ENCODE measurements around the gene SH3BP4.

DNA sequence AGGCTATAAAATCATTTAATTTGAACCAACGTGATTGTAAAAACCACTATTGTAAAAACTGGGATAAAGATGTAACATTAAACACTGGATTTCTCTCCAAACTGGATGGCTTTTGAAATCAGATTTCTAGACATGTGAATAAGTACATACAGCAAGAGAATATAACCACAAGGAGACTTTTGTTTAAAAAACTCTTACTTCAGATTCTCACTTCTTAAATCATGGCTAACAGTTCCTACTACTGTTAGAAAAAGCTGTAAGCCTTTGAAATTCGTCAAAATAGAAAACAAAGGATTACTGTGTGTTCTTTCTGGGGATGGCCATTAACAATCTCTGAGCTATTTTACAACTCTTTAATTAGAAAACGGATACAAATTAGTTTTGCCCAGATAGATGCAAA lies 39.4 kb upstream of the SH3BP4 start:
- TF ChIP-seq CTCF (conservative IDR thresholded peaks at IDR 0.05 in 1 of 2, IDR thresholded peaks at IDR 0.05 in 1 of 2; ENCODE audit: extremely low read depth in 1 of 2, insufficient read depth in 1 of 2, low read depth in 1 of 2, low read length in 2 of 2) (no peak), EZH2 (IDR thresholded peaks at IDR 0.05; ENCODE audit: borderline replicate concordance, low read length) (no peak)

Data from mammary epithelial cell (primary cell).